HG03064 (cell line): ENCODE data around the gene IDS.
A peak's percentile ranks its signal among the peaks of the same experiment; 100 is the strongest.
"Not testable (repeated sequence)": the region's sequence is repeated elsewhere in the genome, so short reads cannot be mapped to it uniquely, and the experiment has no call there.

Experiments
- ATAC-seq: cut with Tn5 transposase; IDR thresholded peaks from one replicate; pipeline ENCODE4 v1.9.1; 2021; ENCODE audit warnings: low read depth; ENCODE audit not compliant: unreplicated experiment

The IDS gene

DNA sequence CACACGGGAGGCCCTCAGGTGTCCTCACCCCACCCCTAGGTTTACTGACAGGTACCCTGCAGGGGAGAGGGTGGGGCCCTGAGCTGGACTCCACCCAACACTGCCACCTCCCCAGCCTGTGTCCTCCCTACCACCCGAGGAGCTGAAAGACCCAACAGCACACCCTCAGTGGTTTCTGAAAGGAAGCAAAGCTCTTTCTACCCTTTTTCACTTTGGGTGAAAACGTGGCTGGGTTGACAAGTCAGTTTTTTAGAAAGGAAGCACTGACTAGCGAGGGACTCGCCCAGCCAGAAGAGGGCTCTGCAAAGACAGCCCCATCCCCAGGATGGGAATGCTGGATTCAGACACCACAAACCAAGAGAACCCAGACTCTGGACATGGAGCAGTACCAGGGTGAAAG is 2.2 kb downstream of the IDS start:
- not testable (repeated sequence) for ATAC-seq

DNA sequence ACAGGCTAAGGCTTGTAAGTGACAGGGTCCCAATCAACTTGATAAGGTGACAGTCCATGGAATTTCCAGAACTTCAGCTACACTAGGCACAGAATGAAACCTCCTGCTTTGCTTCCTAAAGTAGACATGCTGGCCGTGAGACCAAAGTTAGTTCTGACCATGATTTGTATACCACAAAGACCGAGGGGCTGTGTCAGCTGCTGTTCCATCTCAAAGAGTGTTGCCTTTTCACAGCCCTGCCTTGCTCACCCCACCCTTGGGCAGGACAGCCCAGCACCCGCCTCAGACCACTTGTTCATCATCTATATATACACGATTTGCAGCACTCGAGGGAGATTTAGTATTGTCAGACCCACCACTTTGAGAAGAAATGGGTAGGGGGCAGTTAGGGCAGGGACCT is 5.3 kb downstream of the IDS start:
- ATAC-seq = no peak

DNA sequence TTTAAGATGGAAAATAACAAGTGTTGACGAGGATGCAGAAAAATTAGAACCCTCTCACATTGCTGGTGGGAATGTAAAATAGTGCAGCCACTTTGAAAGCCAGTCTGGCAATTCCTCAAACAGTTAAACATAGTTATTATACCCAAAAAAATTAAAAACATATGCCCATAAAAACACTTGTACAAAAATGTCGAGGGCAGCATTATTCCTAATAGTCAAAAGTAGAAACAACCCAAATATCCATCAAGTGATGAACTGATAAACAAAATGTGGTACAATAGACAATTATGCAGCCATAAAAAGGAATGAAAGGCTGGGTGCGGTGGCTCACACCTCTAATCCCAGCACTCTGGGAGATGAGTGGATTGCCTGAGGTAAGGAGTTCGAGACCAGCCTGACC is 6.3 kb downstream of the IDS start:
- ATAC-seq = no peak

- no peak for ATAC-seq
Measured at GRCh38 chrX:149497626-149498025, 7.5 kb downstream of the IDS start.

DNA sequence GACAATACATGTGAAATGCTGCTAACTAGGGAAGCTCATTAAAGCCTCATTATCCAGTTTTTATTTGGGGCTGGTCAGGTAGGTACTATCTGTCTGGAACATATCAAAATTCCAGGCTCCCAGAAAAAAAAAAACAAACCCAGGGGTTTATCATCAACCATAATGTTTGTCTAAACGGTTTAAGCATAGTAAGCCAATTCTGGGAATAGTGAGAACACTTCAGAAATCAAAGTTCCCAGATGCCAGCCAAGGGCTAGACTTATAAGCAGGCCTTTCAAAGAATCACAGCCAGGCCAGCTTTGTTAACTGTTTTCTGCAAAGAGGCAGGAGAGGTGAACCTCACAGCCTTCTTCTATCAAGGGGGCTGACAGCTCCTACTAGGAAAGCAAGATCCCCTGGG is 8.1 kb downstream of the IDS start:
- no peak for ATAC-seq

DNA sequence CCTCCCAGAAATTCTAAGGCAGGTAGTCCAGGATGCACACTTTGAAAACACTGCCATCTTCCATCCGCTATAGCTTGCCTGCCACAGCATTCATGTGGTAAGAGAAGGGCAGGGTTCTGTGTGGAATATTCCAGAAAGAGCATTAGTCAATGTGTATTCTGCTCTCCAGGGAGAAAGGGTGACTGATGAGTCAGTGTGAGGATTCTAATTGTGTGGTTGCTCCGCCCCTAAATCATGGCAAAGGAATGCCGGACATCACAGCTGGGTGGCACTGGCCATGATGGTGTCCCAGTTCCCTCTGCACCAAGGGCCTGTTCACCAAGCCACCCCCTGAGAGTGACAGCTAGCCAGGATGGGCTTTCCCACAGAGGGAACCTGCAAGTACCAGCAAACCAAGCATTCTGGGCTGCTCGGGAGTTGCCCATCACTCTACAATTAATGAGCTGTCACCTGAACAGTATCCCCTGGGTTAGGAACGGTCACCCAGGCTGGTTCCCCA is 9.5 kb downstream of the IDS start:
- ATAC-seq = no peak

DNA sequence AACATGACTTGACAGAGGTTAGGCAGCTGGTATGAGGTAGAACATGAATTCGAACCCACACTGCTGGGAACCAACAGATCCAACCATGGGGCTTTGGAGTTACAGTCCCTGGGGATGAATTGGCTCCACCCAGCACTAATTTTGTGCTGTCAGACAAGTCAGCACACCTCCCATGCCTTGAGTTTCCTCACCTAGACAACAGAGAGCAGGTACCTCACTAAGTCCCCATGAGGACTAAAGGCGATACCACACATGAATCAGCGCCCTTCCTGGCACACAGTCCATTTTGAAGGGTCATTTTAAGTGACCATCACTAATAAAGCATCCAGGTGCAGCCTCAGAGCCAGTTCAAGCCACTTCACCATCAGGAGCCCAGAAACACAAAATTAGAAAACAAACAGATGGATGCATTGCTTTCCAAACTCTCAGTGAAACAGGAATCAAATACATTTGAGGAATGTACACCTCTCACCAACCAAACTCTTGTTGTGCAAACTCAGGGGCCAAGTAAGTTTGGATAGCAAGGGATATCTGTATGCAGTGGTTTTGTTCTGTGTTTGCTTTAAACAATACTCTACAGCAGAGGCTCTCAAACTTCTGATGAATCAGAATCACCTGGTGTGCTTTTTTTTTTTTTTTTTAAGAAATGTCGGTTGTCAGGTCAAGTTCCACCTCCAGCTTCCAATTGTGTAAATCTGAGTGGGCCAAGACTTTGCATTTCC is 10.1 kb downstream of the IDS start:
- no peak for ATAC-seq

- ATAC-seq = no peak
Measured at GRCh38 chrX:149493567-149494562, 11.2 kb downstream of the IDS start.

DNA sequence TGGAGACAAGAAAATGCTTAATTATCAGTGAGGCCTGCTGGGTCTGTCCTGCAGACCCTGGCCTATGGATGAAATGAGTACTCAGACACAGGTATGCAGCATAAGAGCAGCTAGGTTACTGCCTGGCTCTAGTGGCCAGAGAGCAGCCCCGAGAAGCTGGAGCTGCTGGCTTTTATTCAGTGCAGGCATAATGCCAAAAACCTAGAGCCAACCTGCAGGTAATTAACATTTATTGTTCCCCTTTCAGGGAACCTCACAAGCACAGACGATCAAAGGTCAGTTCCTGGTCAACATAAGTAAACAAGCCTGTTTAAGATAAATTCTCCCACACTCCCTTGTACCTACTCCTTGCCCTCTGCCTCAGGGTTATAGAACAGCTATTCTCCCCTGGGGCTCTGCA is 13.3 kb downstream of the IDS start:
- ATAC-seq = no peak

GRCh38 chrX:149490100-149490499 is 15.0 kb downstream of the IDS start:
- no peak for ATAC-seq

- not testable (repeated sequence) for ATAC-seq
Measured at GRCh38 chrX:149488411-149489052, 16.6 kb downstream of the IDS start.

DNA sequence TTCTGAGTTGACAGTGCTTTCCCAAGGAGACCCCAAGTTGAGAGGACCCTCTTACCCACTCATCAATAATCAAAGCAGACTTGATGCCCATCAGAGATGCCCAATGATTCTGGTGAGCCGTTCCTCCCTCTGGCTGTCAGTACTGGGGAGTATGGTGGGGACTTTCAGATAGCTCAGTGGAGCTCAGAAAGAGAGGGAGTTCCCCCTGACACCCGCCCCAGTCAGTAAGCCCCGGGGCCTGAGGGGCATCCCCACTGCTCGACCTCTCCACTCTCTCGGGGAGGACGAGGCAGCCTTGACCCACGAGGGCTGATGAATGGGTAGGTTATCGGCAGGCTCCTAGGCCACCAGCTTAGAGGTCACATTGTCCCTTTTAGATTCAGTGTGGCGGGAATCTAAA is 17.1 kb downstream of the IDS start:
- ATAC-seq = not testable (repeated sequence)

DNA sequence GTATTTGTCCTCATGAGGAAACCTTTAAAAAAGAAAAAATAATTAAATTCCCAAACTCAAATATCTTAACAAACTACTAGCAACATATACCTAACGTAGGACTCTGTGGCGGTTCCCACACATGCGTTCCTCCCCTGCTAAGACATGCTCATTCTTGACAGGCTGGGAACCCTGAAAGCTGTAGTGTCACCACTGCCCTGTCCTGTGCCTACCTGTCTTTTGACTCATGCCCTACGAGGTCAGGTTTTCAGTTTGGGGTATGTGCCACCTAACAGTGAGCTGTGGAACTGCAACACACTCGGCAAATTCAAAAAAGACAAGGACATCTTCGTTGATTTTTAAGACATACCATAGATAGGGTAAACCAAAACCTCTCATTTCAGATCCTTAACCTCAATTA is 17.8 kb downstream of the IDS start:
- ATAC-seq = no peak

GRCh38 chrX:149476513-149476912 is 28.6 kb downstream of the IDS start:
- no peak for ATAC-seq

- ATAC-seq = no peak
Measured at GRCh38 chrX:149473966-149474365, 31.1 kb downstream of the IDS start.

GRCh38 chrX:149473092-149473491 is 32.0 kb downstream of the IDS start:
- ATAC-seq = no peak

DNA sequence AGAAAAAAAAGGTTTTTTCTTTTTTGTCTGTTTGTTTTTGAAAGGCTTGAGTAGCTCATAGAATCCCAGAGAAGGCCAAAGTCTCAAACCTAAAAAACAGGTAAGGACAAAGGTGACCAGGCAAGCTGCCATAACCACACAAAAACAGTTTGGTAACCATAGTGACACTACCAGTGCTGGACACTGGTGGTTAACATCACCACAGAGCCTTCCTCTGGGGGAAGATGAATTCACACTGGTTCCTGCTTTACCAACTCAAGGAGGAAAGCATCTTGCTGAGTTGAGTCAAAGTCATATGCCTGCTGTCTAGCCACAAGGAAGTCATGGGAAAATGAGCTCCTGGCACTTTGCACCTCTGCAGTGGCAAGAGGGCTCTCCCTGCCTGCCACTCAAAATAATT is 32.5 kb downstream of the IDS start:
- ATAC-seq = no peak

DNA sequence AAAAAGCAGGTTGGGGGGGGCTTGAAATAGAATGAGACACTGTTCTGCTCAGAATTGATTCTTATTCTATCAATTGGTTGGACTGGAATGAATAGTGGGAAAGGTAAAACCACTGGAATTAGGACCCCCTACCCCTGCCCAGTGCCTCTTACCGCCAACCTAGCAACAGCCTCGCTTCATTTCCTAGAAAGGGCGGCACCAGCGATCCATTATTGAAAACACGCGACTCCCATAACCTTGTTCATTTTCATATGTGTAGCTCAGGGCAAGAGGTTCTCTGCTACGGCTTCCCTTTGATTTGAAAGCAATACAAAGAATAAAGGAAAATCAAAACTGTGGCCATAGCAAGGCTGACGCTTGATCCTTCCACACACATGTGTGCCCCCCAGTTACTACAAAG is 33.7 kb downstream of the IDS start:
- ATAC-seq = no peak

DNA sequence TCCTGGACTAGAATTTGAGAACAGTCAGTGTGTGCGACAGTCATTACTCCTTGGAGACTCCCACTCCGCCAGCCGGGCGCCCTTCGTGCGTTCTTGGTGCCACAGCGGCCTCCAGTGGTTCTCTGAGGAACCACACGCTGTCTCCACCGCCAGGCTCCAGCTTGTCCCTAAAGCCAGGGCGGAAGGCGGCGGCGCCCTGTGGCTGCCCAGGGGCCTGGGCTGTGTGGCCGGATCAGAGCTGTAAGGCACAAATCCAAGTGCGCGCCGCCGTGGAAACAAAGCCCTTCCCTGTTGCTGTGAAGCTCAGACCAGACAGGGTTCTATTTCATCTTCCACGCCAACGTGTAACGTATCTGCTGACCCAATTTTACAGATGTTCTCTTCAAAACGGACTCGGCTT is 34.2 kb downstream of the IDS start:
- peak; percentile 95 for ATAC-seq

GRCh38 chrX:149469406-149469805 is 35.7 kb downstream of the IDS start:
- ATAC-seq = no peak

DNA sequence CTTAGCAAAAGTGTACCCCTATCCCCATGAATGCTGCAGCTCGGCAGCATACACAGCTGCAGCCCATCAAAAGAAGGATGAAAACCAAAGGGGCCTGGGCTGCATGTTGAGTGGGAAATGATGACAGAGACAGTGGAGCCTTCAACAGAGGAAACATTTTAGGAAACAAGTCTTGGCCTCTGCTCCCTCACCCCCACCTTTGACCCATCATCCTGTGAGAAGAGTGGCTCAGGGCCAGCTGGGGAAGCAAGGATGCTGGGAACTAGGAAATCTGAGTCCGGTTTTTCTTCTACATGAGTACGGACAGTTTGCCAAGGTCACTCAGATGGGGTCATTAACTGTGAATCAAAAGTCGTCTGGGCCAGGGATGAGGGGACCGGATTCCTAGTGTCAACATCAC is 37.2 kb downstream of the IDS start:
- ATAC-seq = no peak
